ENCODE data around the gene PRDX3.

The PRDX3 gene

DNA sequence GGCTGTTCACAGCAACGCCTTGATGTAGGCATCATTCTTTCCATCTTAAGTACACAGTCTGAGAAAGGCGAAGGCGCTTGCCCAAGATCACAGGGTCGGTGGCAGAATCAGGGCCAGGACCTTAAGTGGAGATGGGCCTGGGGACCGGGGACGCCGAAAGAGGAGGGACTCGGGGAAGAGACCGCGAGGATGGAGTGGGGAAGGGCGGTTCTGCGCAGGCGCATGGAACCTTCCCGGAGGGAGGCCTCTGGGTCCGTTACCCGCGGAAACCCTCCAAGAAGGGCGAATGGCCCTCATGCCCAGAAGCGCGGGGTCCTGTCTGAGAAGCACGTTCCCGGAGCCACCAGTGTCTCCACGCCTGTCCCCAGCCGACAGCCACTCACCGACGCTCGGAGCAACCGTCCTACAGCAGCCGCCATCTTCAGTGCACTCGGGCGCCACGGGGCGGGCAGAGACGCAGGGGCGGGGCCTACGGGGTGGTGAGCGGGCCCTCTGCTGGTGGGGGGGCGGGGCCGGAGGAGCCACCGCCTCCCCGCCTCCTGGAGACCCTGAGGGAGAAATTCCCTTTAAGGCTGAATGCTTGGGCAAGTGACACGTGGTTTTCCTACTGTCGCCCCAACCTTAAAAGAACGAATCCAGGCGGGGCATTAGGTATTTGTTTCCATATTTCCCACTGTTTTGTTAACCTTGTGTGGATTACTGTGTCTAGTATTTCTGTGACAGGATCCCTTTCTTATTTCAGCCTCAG is at the start of gene PRDX3:
Gene PRDX3, minus strand, starts transcription at position 441 of the 748 bp plus-strand sequence. Its CDS starts 22 bp downstream, at position 419.
- FAIRE-seq (peak; percentile 96), DNase-seq (ENCODE audit: insufficient read length, low spot score) (peak; percentile 87)

DNA sequence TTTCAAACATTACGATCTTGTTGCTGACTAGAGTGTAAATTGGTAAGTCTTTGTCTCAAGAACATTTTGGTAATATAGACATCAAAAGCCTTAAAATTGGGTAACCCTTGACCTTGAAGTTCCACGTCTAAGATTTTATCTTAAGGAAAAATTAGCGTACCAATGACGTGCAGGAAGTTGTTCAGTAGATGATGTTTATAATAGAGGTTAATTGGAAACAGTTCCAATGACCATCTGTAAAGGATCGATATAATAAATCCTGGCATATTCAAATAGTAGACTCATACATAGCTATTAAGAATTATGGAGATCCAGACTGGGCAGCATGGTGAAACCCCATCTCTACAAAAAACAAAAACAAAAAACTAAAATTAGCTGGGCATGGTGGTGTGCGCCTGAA is 49.2 kb upstream of the PRDX3 start:
- DNase-seq (ENCODE audit: insufficient read length, low spot score) (no peak), FAIRE-seq (no peak)

DNA sequence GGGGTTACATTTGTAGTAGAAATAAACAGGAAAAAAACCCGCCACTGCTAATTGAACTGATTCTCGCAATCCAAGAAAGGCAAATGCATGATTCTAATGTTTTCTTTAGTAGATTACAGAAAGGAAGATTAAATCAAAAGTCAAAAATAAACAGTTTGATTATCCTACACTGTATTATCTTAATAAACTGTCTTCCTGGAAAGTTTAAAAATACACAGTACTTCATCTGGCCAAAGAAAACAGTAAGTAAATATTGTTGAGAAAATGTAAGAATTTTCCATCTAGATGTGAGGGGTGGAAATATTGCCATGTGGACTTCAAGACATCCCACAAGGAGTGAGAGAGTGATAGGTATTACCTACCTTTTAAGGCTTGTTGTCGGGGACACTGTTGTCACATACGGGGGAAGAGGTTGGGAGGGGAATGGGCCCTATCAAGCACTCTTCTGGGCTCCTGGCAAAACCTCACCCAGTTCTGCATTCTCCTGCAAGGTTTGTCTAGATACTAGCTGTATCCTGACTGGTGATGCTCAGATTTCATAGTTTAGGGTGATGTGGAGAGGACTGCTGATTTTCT is 46.6 kb upstream of the PRDX3 start:
- no peak for DNase-seq (ENCODE audit: insufficient read length, low spot score)
- no peak for FAIRE-seq

DNA sequence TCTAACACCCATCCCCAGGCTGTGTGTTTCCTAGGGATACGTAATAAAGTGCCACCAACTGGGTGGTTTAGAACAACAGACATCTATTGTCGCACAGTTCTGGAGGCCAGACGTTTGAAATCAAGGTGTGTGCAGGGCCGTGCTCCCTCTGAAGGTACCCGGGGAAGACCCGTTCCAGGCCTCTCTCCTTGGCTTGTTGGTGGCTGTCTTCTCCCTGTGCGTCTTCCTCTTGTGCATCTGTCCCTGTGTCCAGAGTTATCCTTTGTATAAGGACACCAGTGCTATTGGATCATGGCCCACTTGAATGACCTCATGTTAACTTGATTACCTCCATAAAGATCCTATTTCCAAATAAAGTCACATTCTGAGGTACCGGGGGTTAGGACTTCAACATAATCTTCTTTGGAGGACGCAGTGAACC is 44.4 kb upstream of the PRDX3 start:
- FAIRE-seq: no peak
- no peak for DNase-seq (ENCODE audit: insufficient read length, low spot score)

DNA sequence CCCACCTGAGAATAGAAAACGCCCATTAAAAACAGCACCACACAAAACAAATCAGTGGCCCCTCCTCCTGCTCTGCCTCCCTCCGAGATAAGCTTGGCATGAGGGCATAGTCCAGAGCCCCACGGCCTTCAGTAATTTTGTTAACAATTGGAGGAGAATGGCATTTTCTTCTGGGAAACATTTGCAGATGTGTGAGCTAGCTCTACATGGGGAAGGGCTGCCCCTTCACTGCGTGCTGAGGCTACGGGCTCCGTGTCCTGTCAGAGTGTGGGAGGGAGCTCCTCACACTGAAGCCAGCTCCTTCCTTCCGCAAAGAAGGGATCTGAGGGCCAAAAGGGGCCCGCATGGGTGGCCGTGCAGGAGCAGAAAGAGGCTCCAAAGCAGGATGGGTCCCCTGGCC is 43.9 kb upstream of the PRDX3 start:
- DNase-seq (ENCODE audit: insufficient read length, low spot score) (no peak), FAIRE-seq (no peak)

DNA sequence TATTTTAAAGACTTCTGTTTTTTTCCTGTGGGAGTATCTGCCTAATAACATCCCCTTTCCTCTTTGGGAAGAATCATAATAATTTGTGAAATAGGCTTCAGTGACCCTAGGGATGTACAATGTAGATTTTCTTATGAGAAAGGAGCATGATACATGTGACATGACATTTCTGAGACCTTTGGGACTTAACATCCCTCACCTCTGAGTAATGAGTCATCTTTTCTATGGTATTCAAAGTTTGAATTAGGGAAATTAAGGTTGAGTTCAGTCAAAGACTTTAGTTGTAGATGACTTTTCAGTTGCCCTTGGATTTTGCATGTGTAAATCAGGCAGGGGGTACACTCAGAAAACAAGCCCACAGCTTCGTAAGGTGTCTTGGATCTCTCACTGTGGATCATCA is 43.1 kb upstream of the PRDX3 start:
- DNase-seq (ENCODE audit: insufficient read length, low spot score) (no peak), FAIRE-seq (no peak)

DNA sequence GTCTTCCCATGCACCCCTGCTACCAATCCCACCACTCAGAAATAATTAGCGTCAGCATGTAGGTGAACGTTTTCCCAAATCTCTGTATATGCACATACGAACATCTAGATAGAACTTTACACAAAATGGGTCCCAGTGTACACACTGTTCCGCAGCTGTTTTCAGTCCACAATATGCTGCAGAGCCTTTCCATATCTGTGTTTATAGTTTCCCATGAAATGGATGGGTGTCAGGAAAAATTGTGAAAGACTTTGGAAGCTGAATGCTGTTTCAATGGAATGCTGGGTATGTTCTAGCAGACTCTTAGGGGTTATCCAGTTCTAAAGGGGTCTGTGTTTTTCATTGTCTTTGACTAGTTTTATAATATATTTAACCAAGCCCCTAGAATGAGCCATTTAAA is 42.6 kb upstream of the PRDX3 start:
- DNase-seq (ENCODE audit: insufficient read length, low spot score) (no peak), FAIRE-seq (no peak)

DNA sequence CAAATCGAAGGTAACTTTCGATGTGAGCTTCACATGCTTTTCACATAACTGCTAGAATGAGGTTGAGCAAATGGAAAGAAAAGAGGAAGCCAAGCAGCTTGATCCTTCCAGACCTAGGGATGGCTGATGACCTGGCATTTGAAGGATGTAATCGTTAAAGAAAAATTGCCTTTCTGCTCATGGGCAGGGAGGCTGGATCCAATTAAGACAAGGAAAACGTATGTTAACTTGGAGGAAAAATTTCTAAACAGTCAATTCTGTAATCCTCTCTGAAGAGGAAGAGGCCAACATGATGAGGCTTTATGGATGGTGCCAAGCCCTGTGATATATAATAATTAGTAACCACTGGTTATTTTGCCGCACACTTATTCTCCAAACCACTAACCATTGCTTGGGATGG is 41.3 kb upstream of the PRDX3 start:
- FAIRE-seq: no peak
- DNase-seq (ENCODE audit: insufficient read length, low spot score): no peak

DNA sequence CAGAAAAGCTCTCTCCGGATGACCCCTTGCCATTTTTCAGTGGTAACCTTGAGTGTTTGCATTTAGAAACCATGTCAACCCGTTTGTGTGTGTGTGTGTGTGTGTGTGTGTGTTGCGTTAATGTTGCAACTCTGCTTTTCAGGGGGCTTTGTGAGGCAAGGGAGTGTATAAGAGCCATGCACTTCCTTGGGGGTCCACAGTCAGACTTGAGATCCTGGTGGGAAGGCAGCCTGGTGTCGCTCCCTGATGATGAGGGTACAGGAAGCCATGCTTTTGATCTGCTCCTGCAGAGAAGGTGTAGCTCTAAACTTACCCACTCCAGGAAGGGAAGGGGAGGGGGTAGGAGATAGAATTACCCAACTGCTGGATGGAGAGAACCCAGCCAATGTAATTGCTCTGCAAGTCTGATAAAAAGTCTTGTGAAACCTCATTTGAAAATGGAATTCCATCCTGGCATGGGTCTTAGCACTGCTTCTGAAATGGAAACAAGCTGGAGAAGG is 39.4 kb upstream of the PRDX3 start:
- FAIRE-seq (no peak), DNase-seq (ENCODE audit: insufficient read length, low spot score) (no peak)

DNA sequence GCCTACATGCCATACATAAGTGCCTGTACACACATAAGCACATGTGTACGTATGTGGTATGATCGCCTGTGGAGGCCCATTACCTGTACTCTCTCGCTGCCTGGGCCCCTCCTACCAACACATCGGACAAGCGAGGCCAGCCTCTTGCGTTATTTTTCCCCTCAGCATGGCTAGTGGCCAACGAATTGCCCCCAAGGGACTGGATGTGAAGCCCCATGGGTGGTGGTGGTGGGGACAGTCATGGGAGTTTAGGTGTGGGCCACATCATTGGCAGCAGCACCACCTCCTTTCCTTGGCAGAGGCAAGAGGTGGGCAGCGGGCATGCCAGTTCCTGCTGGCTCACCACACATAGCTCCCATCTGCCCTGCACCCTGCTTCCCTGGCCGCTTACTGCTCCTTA is 38.8 kb upstream of the PRDX3 start:
- DNase-seq (ENCODE audit: insufficient read length, low spot score) (no peak), FAIRE-seq (no peak)

DNA sequence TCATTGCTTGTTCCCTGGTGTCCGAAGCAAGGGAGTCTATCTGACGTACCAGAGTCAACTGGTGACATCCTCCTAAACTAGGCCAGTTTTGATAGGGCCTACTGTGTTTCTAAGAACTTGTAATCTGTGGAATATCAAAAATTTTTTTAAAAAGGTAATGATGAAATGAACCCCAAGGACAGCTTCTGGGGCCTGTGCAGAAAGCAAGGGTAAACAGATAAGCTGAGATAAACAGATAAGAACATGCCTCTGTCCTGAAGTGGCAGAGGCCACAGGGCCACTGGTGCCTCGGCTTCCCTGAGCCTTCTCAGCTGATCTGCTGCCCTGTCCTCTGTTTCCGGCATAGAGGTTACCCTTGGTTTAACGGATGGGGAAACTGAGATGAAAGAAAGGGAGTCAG is 37.5 kb upstream of the PRDX3 start:
- DNase-seq (ENCODE audit: insufficient read length, low spot score): no peak
- peak; percentile 54 for FAIRE-seq

DNA sequence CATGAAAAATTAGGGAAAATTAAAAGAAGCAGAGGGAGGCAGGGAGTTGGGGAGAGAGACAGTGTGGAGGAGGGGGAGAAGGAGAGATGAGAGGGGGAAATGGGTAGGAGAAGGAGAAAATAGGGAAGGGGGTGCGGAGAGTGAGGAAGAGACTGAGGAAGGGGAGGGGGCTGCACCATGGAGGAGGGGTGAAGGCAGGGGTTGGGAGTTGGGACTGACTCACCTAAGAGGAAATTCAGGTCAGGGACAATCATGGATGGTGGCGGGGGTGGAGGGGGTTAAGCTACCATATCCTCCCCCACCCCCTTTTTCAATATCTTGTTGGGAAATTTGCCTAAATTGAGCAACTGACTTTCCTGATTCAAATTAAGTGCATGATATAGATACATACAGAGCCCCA is 36.8 kb upstream of the PRDX3 start:
- no peak for FAIRE-seq
- DNase-seq (ENCODE audit: insufficient read length, low spot score): no peak

DNA sequence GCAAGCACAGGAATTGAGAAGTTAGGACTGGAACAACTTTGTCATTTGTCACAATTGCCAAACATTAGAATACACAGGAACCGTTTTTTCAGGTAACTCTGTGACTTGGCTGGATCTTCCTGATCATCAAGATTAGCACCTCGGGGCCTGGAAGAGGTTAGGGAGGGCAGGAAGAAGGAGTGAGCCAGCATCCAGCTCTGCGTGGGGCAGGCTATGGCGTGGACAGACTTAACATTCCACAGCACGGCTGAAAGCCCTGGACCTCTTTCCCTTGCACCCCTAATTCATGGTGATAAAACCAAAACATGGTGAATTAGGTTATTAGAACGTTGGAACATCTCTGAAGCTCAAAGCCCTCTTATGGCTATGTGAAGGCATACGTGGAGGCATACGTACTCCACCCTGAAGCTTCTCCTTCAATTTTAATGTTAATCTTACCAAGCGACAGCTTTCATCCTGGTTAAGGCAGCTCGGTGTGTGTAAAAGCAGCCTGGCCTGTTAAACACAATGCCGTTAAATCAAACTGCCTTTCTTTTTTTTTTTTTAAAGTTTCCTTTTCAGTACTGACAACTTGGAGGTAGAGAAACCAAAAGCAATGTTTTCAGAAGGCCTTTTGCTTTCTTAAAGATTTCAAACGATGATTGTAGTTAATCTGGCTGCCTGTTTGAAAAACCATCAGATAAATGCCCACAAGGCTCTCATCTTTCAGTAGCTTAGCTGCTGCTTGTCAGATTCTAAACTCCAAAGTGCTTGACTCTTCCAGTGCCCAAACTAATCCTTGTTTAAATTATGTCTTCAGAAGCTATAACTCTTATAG is 33.2 kb upstream of the PRDX3 start:
- FAIRE-seq: peak; percentile 92
- no peak for DNase-seq (ENCODE audit: insufficient read length, low spot score)

DNA sequence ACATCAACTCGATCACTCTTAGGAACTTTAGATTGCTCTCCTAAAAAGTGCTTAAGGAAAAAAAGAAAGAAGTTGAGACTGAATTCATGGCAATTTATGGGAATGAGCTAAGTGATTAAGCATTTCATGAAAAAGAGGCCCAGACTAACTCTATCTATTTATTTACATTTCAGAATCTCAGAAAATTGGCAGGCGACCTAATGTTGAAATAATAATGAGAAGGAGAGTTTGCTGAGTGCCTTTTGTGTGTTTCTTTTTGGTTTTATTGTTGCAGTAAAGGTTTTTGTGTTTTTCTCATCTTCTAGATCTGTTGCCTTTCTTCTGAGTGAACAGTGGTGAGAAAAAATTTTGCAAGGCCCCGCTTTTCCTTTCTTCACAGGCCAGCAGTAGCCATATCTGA is 32.6 kb upstream of the PRDX3 start:
- DNase-seq (ENCODE audit: insufficient read length, low spot score): no peak
- FAIRE-seq: no peak

DNA sequence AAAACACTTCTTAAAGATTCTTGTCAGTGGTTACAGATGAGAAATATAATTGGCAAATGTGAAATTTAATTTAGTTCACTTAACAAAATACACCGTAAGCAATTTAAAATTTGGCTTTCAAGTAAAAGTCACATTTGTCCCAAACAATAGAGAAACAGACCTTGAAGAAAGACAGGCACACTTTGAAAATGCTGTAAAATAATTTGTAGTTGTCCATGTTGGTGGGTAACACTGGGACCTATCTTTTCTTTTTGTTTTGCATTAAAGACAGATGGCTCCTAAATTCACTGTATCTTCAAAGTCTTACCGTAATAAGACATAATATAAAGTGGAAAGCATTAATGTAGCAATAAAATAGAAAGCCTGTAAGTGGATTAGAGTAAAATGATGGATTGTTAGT is 32.0 kb upstream of the PRDX3 start:
- FAIRE-seq (no peak), DNase-seq (ENCODE audit: insufficient read length, low spot score) (no peak)

DNA sequence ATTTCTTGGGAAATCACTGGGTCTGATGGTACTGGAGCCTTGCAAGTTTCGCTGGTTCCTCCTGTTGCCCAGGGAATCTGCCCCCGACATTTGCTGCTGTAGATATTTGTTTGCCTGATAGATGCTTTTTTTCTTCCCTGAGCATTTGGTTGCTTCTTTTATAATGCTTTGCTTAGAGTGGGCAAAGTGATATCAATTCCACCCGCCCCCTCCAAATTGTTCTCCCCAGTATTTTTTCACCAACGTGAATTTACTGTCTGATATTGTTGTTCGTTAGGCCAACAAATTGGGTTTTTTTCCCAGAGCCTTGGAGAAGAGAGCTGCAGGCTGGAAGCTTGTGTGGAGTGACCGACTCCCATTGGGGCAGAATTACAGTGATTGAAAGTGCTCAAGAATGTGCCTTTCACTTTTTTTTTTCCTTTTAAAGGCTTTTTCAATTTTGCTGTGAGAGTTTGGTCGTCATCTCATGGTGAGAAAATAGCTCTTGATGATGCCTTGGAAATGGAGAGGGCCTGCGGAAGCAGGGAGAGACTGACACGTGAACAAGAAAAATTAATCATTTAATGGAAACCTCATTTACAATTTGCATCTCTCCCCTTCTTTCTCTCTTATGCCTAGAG is 31.2 kb upstream of the PRDX3 start:
- no peak for DNase-seq (ENCODE audit: insufficient read length, low spot score)
- peak; percentile 76 for FAIRE-seq

DNA sequence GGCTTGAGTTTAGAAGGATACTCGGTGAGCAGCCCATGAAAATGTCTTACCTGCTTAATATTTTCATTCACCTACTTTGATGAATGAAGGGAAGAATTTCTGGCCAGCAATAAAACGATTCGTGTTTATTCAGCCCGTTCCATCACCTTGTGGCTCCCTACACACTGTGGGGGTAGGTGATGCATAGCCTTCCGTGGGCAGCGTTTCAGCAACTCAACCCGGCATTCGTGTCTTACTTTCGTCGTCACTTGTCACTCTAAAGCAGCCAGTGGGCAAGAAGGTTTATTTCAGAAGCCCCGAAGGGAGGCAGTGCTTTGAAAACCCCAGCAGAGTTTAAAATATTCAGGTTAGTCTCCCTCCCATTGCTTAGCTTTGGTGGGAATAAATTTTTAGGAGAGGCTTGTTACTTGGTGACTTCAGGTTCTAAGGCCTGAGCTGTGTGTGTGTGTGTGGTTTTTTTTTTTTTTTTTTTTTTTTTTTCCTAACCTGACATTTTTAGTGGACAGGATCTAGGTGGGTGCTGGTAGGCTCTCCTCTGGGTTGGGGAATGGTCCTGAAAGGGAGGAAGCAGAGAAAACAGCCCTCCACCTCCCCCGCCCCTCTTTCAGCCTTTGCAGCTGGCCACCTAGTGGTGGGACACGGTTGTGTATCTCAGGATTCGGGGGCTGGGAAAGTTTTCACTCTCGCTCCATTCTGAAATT is 30.6 kb upstream of the PRDX3 start:
- FAIRE-seq (no peak), DNase-seq (ENCODE audit: insufficient read length, low spot score) (no peak)

DNA sequence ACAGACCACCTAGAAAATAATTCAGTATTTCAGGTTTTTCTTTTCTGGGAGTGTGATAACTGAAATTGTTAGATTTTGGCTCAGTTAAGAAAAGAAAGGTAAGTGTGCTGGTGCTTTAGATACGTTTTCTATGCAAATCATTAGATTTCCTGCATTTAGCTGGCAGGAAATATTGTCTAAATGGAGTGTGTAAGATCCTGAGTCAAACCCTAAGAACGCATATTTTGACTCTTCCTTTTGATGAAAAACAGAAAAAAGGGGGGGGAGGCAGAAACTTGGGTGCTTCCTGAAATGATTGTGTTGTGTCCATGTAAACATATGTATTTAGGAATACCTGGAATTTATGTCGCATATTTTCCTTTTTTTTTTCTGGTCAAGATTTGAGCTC is 29.9 kb upstream of the PRDX3 start:
- DNase-seq (ENCODE audit: insufficient read length, low spot score) (no peak), FAIRE-seq (peak; percentile 75)

DNA sequence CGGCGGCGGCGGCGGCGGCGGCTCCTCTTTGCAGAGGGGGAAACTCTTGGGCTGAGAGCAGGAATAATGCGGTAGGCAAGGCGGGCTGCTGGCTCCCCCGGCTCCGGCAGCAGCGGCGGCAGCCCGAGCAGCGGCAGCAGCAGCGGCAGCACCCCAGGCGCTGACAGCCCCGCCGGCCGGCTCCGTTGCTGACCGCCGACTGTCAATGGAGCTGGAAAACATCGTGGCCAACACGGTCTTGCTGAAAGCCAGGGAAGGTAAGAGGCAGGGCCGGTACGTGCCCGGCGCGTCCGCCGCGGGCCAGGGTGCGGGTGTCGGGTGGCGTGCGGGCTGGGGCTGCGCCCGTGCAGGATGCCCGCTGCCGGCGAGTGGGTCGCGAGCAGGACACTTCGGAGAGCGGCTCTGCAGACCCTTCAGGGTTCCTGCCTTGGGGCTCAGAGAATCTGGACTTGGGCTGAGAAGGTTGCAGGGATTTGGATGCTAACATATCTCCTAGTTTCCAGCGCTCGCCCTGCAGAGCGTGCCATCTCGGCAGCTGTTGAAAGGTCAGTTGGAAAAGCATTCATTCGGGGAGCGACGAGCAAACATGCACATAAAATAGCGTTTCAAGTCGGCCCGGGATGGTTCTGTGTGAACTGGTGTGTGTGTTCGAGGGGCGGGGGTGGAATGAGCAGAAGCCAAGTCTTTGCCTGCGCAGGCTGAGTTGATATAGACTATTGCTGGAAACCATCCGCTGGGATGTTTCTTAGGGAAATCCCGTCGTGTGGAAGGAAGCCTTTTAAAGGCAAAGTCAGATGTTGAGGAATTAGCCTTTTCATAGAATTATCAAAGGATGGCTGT is 29.3 kb upstream of the PRDX3 start:
- FAIRE-seq (no peak), DNase-seq (ENCODE audit: insufficient read length, low spot score) (no peak)

DNA sequence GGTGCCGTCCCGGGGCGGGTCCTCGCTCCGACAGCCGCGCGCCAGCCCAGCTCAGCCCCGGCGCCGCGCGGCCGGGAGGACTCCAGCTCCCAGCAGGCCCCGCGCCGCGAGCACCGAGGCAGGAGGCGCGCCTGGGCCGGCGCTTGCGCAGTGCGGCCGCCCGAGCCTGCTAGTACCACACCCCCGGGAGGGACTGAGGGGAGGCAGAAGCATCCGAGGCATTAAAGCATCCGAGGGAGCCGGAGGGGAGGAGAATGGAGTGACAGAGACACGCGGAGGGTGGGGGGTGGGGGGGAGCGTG is 28.7 kb upstream of the PRDX3 start, which contains the start of gene GRK5:
Gene GRK5, plus strand, starts transcription at position 206 of the 301 bp plus-strand sequence. CDS start 347 bp downstream, outside the sequence.
- peak; percentile 82 for FAIRE-seq

More for the DNA sequence above, 28.7 kb upstream of the PRDX3 start, which contains the start of gene GRK5:
- DNase-seq (ENCODE audit: insufficient read length, low spot score): peak; percentile 86
